Activated B cell treated with CpG ODN at 0.5 μM for 24 hours (primary cell): ENCODE measurements around the gene PPARGC1A. TPM values are rescaled to one million over a fixed set of nuclear protein-coding genes. Genes with fewer than 3 reads are reported as not detected.

ENCODE experiments used
- ATAC-seq: fragments of 200-7000 bp; cut with Tn5 transposase; one replicate; pipeline ENCODE4 v1.10.0; 2021; ENCODE audit warnings: low read depth, mild to moderate bottlenecking, moderate library complexity
- CTCF ChIA-PET: fragments of 350-600 bp; sonication (Branson Sonifier 250); formaldehyde crosslinking; loops from one replicate; lab custom pipeline; 2021; ENCODE audit warnings: antibody characterized with exemption; lab: Charles Lee
- POLR2A ChIA-PET: fragments of 350-600 bp; sonication (Branson Sonifier 250); formaldehyde crosslinking; loops from one replicate; lab custom pipeline; 2021; ENCODE audit warnings: antibody characterized with exemption; lab: Charles Lee
- DNase-seq: peaks from one replicate; pipeline ENCODE4 v3.0.0; 2022
- H3K27ac Mint-ChIP-seq: one replicate; pipeline ENCODE4 v1.8.0; 2020; ENCODE audit warnings: mixed read lengths
- H3K27me3 Mint-ChIP-seq: one replicate; pipeline ENCODE4 v1.8.0; 2021; ENCODE audit warnings: mixed read lengths
- H3K36me3 Mint-ChIP-seq: one replicate; pipeline ENCODE4 v1.8.0; 2021; ENCODE audit warnings: low read depth, mixed read lengths
- H3K4me1 Mint-ChIP-seq: one replicate; pipeline ENCODE4 v1.8.0; 2021; ENCODE audit warnings: mixed read lengths
- H3K4me3 Mint-ChIP-seq: one replicate; pipeline ENCODE4 v1.8.0; 2020; ENCODE audit warnings: mild to moderate bottlenecking, mixed read lengths
- H3K9me3 Mint-ChIP-seq: one replicate; pipeline ENCODE4 v1.8.0; 2020; ENCODE audit warnings: mixed read lengths
- intact Hi-C: fragments of 100-400 bp; cut with micrococcal nuclease; formaldehyde crosslinking; loops from one replicate; pipeline ENCODE4 v1.15.1; 2024
- total RNA-seq: library from RNA; stranded (reverse); gene quantifications from 2 replicates; pipeline ENCODE4 v1.2.3, GENCODE V29; 2022
- TF ChIP-seq, protein P1 (sequence below): fragments of 200-600 bp; IDR thresholded peaks from one replicate; pipeline ENCODE4 v1.8.0; 2022; ENCODE audit warnings: antibody characterized with exemption, mild to moderate bottlenecking

PPARGC1A gene
- total RNA-seq, 1 donor from 2014 or later = not detected

DNA sequence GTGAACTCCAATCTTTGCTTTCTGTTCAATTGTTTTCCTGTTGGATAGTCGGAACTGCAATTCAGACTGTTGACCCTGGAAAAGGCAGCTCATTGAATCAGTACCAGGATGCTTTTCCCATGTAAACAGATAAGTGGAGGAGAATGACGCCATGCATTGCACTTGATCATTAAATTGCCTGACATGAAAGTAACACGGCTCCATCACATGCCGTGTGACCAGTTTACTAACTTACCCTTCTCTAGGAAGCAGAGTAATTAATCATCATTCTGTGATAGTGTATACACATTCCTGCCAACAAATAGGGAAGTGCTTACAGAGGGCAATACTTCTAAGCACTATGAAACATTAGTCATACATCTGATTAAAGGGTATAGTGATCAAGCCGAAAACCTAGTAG lies 101.4 kb downstream of the PPARGC1A start:
- no peaks in the 10 kb centered on the region for H3K4me1 Mint-ChIP-seq
- ChIA-PET CTCF (no interaction called here), POLR2A (no interaction called here)
- H3K36me3 Mint-ChIP-seq = no peaks in the 10 kb centered on the region
- peaks cover 8% of the 10 kb centered on the region for H3K9me3 Mint-ChIP-seq
- TF ChIP-seq, protein P1, sequence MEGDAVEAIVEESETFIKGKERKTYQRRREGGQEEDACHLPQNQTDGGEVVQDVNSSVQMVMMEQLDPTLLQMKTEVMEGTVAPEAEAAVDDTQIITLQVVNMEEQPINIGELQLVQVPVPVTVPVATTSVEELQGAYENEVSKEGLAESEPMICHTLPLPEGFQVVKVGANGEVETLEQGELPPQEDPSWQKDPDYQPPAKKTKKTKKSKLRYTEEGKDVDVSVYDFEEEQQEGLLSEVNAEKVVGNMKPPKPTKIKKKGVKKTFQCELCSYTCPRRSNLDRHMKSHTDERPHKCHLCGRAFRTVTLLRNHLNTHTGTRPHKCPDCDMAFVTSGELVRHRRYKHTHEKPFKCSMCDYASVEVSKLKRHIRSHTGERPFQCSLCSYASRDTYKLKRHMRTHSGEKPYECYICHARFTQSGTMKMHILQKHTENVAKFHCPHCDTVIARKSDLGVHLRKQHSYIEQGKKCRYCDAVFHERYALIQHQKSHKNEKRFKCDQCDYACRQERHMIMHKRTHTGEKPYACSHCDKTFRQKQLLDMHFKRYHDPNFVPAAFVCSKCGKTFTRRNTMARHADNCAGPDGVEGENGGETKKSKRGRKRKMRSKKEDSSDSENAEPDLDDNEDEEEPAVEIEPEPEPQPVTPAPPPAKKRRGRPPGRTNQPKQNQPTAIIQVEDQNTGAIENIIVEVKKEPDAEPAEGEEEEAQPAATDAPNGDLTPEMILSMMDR = no peak
- DNase-seq = no peak
- no peak for ATAC-seq
- no peaks in the 10 kb centered on the region for H3K27me3 Mint-ChIP-seq
- intact Hi-C loops = no loop called here
- H3K27ac Mint-ChIP-seq = no peak overlapping the region
- no peak overlapping the region for H3K4me3 Mint-ChIP-seq

GRCh38 chr4:23788027-23788426 lies 101.8 kb downstream of the PPARGC1A start:
- ChIA-PET POLR2A (no interaction called here), CTCF (no interaction called here)
- Mint-ChIP-seq H3K27me3 (no peaks in the 10 kb centered on the region), H3K4me3 (no peak overlapping the region), H3K9me3 (peaks cover 10% of the 10 kb centered on the region), H3K4me1 (no peaks in the 10 kb centered on the region), H3K27ac (no peak overlapping the region), H3K36me3 (no peaks in the 10 kb centered on the region)
- ATAC-seq = no peak
- TF ChIP-seq, protein P1 = no peak
- intact Hi-C loops = no loop called here
- no peak for DNase-seq

DNA sequence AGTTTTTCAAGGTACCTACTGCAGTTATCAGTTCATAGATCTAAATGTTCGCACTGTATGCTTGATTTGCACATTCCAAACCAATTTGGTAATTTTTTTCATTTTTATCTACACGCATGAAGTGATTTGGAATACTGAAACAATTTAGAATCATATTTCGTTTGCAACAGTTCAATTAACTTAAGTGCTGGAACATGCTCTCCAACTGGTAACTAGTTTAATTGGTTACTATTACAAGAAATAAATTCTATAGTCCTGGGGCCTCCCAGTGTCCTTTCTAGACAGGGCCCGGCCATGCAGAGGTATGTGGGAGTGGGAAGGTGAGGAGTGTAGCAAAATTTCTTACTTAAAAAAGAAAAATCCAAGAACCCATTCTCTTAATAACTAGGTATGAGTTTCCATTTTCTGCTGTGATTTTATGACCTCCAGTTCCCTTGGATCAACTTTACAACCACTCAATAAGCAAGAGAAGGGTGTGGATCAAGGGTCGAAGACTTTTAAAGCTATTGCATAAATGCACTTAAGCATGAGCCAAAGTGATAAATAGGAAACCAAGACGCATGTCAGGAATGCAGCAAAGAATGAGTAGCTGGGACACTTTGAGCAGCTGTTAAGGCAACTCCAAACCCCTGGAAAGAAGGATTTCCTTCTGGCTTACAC lies 106.9 kb downstream of the PPARGC1A start:
- Mint-ChIP-seq H3K27me3 (no peaks in the 10 kb centered on the region), H3K4me1 (no peaks in the 10 kb centered on the region), H3K36me3 (no peaks in the 10 kb centered on the region), H3K9me3 (peaks cover 12% of the 10 kb centered on the region), H3K27ac (no peak overlapping the region), H3K4me3 (no peak overlapping the region)
- ATAC-seq = no peak
- intact Hi-C loops = no loop called here
- DNase-seq = no peak
- ChIA-PET CTCF (no interaction called here), POLR2A (no interaction called here)
- TF ChIP-seq, protein P1 = no peak

GRCh38 chr4:23779839-23780238 lies 110.0 kb downstream of the PPARGC1A start:
- Mint-ChIP-seq H3K36me3 (no peaks in the 10 kb centered on the region), H3K4me3 (no peak overlapping the region), H3K9me3 (peaks cover 5% of the 10 kb centered on the region), H3K4me1 (no peaks in the 10 kb centered on the region), H3K27ac (no peak overlapping the region), H3K27me3 (no peaks in the 10 kb centered on the region)
- intact Hi-C loops = no loop called here
- TF ChIP-seq, protein P1 = no peak
- DNase-seq (no peak), ATAC-seq (no peak)
- ChIA-PET POLR2A (no interaction called here), CTCF (no interaction called here)

GRCh38 chr4:23779422-23779821 lies 110.4 kb downstream of the PPARGC1A start:
- TF ChIP-seq, protein P1 = no peak
- Mint-ChIP-seq H3K27me3 (no peaks in the 10 kb centered on the region), H3K9me3 (peaks cover 5% of the 10 kb centered on the region), H3K36me3 (no peaks in the 10 kb centered on the region), H3K4me3 (no peak overlapping the region), H3K27ac (no peak overlapping the region), H3K4me1 (no peaks in the 10 kb centered on the region)
- ChIA-PET CTCF (no interaction called here), POLR2A (no interaction called here)
- intact Hi-C loops = no loop called here
- no peak for ATAC-seq
- DNase-seq = no peak
